KMS-11 (cell line): ENCODE data around the gene FDX1.

Source experiments
- H2AFZ ChIP-seq: fragments of 200-600 bp; sonication (generic); 2 replicates; pipeline ENCODE4 v1.6.1; 2016; ENCODE audit warnings: antibody characterized with exemption, mixed run types, low read depth
- H3K27ac ChIP-seq: fragments of 200-600 bp; sonication (generic); 2 replicates; pipeline ENCODE4 v1.6.1; 2016; ENCODE audit warnings: mild to moderate bottlenecking, mixed run types
- H3K27me3 ChIP-seq: fragments of 200-600 bp; sonication (generic); 2 replicates; pipeline ENCODE4 v1.6.1; 2017; ENCODE audit warnings: mild to moderate bottlenecking, low read depth, mixed run types, moderate library complexity; ENCODE audit not compliant: insufficient read depth
- H3K36me3 ChIP-seq: fragments of 200-600 bp; sonication (generic); 2 replicates; pipeline ENCODE4 v1.6.1; 2017; ENCODE audit warnings: mild to moderate bottlenecking, mixed run types; ENCODE audit not compliant: insufficient read depth
- H3K4me1 ChIP-seq: fragments of 200-600 bp; sonication (generic); 2 replicates; pipeline ENCODE4 v1.6.1; 2016; ENCODE audit warnings: mild to moderate bottlenecking, low read depth, mixed run types; ENCODE audit not compliant: poor library complexity, severe bottlenecking
- H3K4me2 ChIP-seq: fragments of 200-600 bp; sonication (generic); 2 replicates; pipeline ENCODE4 v1.7.0; 2016; ENCODE audit warnings: mild to moderate bottlenecking, mixed run types
- H3K4me3 ChIP-seq: fragments of 200-600 bp; sonication (generic); IDR thresholded peaks from 2 replicates; pipeline ENCODE4 v1.6.1; 2017; ENCODE audit warnings: low read depth, low read length, mixed read lengths; ENCODE audit not compliant: insufficient read depth
- H3K79me2 ChIP-seq: fragments of 200-600 bp; sonication (generic); 2 replicates; pipeline ENCODE4 v1.6.1; 2016; ENCODE audit warnings: low read depth, mixed run types; ENCODE audit not compliant: insufficient read depth
- H3K9ac ChIP-seq: fragments of 200-600 bp; sonication (generic); 2 replicates; pipeline ENCODE4 v1.6.1; 2016; ENCODE audit warnings: mild to moderate bottlenecking, mixed run types
- H4K20me1 ChIP-seq: fragments of 200-600 bp; sonication (generic); 2 replicates; pipeline ENCODE4 v1.6.1; 2016; ENCODE audit warnings: mild to moderate bottlenecking, mixed run types; ENCODE audit not compliant: insufficient read depth
- TF ChIP-seq, protein P1 (sequence below): fragments of 200-600 bp; sonication (generic); conservative IDR thresholded peaks from 2 replicates; pipeline ENCODE4 v1.6.1; 2017; ENCODE audit warnings: low read depth, mild to moderate bottlenecking, antibody characterized with exemption, low read length, moderate library complexity, mixed read lengths

The FDX1 gene

GRCh38 chr11:110478410-110478809 lies 48.7 kb downstream of the FDX1 start:
- Histone ChIP-seq H3K36me3 (no peaks in the 10 kb centered on the region), H3K4me2 (no peak overlapping the region), H2AFZ (no peak overlapping the region), H3K27me3 (no peaks in the 10 kb centered on the region), H3K9ac (no peak overlapping the region), H4K20me1 (no peaks in the 10 kb centered on the region), H3K4me1 (no peaks in the 10 kb centered on the region), H3K4me3 (no peak overlapping the region), H3K79me2 (no peaks in the 10 kb centered on the region), H3K27ac (no peak overlapping the region)
- TF ChIP-seq, protein P1, sequence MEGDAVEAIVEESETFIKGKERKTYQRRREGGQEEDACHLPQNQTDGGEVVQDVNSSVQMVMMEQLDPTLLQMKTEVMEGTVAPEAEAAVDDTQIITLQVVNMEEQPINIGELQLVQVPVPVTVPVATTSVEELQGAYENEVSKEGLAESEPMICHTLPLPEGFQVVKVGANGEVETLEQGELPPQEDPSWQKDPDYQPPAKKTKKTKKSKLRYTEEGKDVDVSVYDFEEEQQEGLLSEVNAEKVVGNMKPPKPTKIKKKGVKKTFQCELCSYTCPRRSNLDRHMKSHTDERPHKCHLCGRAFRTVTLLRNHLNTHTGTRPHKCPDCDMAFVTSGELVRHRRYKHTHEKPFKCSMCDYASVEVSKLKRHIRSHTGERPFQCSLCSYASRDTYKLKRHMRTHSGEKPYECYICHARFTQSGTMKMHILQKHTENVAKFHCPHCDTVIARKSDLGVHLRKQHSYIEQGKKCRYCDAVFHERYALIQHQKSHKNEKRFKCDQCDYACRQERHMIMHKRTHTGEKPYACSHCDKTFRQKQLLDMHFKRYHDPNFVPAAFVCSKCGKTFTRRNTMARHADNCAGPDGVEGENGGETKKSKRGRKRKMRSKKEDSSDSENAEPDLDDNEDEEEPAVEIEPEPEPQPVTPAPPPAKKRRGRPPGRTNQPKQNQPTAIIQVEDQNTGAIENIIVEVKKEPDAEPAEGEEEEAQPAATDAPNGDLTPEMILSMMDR, result no peak

- Histone ChIP-seq H3K4me3 (no peak overlapping the region), H3K4me1 (no peaks in the 10 kb centered on the region), H3K9ac (no peak overlapping the region), H3K27me3 (no peaks in the 10 kb centered on the region), H3K79me2 (no peaks in the 10 kb centered on the region), H3K4me2 (no peak overlapping the region), H4K20me1 (no peaks in the 10 kb centered on the region), H3K27ac (no peak overlapping the region), H2AFZ (no peak overlapping the region), H3K36me3 (no peaks in the 10 kb centered on the region)
- TF ChIP-seq, protein P1, result no peak
These were observed 49.7 kb downstream of the FDX1 start for GRCh38 chr11:110479108-110480101.

- Histone ChIP-seq H3K36me3 (no peaks in the 10 kb centered on the region), H3K4me2 (no peak overlapping the region), H3K79me2 (no peaks in the 10 kb centered on the region), H3K4me1 (no peaks in the 10 kb centered on the region), H3K27ac (no peak overlapping the region), H3K9ac (no peak overlapping the region), H3K4me3 (no peak overlapping the region), H2AFZ (no peak overlapping the region), H3K27me3 (no peaks in the 10 kb centered on the region), H4K20me1 (no peaks in the 10 kb centered on the region)
- TF ChIP-seq, protein P1, result no peak
These were observed 51.8 kb downstream of the FDX1 start for GRCh38 chr11:110481523-110481922.

DNA sequence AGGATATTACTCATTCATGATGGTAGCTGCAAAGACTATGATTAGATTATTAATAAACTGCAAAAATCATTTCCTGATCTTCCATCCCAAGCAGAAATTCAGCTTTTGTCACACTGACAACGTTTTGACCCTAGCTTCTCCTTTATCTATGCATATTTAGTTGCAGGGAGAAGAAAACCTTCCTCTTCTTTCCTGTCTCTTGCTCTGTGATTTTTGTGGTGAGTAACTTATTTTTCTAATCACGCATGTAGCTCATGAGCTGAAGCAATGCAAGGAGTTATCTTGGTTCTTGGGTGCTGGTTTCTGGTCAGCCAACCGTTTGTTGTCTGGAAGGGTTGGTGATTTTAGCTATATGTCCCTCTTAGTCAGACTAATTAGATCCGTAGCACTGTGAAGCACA lies 56.4 kb downstream of the FDX1 start:
- no peak overlapping the region for H3K4me3 ChIP-seq
- TF ChIP-seq, protein P1, result no peak

More for the DNA sequence above, 56.4 kb downstream of the FDX1 start:
- Histone ChIP-seq H2AFZ (no peak overlapping the region), H3K27me3 (no peaks in the 10 kb centered on the region), H3K79me2 (no peaks in the 10 kb centered on the region), H3K27ac (no peak overlapping the region), H3K36me3 (no peaks in the 10 kb centered on the region), H3K4me1 (no peaks in the 10 kb centered on the region), H3K9ac (no peak overlapping the region), H4K20me1 (no peaks in the 10 kb centered on the region), H3K4me2 (no peak overlapping the region)
